SH-SY5Y (cell line): ENCODE results near the gene NOC2L.

Experiments
- GATA2 ChIP-seq: IDR thresholded peaks from 2 replicates; pipeline ENCODE4 v1.6.1; 2011; ENCODE audit warnings: mild to moderate bottlenecking, low read depth, low read length
- GATA3 ChIP-seq: IDR thresholded peaks from 2 replicates; pipeline ENCODE4 v1.6.1; 2011; ENCODE audit warnings: low read depth, mild to moderate bottlenecking, low read length, moderate library complexity

NOC2L gene

DNA sequence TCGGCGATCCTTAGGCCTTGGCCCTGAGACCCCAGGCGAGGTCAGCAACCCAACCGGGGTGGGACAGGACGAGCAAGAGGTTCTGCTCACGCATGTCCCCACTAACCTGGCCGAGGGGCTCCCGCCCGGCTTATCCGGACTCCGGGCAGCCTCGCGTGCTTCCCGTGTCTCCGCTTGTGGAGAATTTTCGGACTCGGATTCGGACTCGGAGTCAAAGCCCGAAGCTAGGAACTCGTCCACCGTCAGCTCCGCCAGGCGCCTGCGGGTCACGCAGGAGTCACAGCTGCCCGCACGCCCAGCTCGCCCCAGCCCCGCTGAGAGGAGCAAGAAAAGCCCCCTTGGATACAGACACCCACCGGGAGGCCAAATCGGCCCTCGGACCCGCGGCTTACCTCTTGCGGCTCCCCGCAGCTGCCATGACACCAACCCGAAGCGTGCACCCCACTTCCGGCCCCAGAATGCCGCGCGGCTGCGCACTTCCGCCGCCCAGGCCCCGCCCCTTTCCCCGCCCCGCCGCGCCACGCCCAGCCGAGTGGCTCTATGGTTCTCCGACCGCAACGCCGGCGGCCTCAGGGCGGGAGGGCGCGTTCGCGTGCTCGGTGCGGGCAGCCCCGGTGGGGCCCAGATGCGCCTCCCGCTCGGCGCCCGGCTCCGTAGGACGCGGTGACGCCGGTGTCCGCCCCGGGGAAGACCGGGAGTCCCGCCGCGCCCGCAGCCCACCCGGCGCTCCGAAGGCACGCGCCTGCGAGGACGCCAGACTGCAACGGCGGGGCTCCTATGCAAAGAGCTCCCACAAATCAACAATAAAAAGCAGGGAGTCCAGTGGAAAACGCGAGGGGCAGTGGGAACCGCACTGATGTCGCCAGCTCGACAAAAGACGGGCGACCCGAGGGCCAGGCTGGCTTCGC lies at the start of gene NOC2L:
TSS of gene NOC2L (minus strand) at position 434 of the 908 bp plus-strand sequence. CDS start at position 418, 16 bp downstream.
- no peak for TF ChIP-seq GATA2
- no peak for TF ChIP-seq GATA3

DNA sequence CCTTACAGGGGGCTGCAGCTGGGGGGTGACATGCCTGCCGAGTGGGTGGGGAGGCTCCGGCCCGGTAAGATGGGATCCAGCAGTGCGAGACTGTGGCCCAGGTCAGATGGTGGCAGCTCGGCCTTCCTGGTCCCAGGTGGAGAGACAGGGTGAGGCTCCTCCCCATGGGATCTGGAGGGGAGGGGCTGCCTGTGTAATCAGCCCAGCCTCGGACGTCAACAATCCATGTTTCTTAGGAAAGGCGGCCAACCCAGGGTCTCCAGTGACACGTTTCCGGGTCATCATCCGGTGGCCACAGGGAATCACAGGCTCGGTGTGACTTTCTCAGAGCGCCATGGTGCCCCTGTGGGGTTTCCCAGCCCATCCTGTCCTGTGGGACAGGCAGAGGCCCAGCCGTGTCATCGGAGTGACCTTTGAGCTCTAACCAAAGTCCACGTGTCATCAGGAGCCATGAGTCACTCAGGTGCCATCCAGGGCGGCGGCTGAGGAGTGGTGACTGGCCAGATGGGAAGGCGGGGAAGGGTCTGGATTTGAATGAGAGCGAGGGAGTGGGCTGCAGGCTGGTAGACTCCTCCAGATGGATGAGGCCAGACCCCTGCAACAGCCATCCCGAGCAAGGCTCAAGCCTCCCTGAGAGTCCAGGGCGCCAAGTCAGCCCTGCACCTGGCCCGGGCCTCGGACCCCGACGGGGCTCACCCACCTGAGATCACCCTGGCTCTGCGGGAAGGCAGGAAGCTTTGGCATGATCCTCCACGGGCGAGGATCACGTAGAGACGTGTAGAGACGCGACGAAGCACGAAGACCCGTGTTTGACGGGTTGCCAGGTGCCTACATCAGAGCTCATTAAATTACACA lies 47.5 kb upstream of the NOC2L start:
- TF ChIP-seq GATA2 (no peak), GATA3 (no peak)

DNA sequence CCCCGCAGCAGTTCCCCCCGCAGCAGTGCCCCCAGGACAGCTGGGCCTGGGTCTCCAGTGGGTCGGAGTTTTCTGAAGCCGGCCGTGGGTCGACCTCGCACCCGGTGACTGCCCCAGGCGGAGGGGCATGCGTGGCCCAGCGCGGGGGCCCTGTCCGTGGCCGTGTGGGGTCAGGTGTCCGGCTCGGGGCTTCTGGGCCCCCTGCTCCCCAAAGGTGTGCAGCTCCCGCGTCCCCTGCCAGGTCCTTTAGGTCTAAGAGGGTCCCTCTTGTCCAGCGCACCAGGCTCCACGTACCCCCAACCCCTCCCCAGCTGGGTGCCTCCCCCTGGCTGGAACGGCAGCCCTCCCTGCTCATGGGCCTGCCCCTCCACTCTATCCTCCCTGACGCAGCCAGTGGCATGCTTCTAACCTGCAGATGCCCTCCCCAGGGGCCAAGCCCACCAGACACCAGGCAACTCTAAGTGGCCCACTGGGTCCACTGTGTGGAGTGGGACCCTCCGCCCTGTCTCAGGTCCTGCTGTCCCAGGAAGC lies 46.8 kb upstream of the NOC2L start:
- TF ChIP-seq GATA3 (no peak), GATA2 (no peak)

DNA sequence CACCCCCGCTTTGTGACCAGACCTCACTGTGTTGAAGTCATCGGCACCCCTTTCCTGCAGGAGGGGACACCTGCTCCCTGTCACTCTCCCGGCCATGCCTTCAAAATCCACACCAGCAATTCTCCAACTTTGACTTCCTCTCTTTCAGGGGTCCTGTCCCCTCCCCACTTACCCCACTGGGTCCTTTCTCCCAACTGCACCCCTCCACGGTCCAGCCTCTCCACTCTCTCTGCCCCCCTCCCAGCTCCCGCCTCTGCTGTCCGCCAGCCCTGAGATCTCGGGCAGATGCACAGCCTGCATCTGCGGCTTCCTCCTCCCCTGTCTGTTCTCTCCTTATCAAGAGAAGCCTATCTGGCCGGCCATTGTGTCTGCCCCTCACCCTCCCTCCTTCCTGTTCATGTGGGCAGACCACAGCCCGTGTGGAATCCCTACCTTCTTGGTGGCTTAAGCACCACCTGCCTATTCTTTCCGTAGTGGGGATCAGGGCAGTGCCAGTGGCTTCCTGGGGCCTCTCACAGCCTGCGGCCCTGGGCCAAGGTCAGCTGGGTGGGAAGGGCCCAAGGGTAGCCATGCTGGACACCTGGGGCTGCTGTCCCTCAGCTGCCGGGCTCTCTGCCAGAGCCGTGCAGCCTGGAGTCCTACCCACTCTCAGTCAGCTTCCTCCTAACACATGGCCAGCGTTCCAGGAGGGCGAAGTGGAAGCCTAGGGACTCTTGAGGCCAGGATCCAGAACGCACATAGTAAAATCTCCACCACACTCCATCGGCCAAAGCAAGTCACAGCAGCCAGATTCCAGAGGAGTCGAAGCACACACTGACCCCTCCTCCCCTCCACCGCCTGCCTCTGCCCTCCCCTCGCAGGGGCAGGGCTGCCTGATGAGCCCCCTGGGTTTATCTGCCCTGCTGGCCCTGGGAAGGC lies 46.0 kb upstream of the NOC2L start:
- peak; percentile 89 for TF ChIP-seq GATA2
- no peak for TF ChIP-seq GATA3

DNA sequence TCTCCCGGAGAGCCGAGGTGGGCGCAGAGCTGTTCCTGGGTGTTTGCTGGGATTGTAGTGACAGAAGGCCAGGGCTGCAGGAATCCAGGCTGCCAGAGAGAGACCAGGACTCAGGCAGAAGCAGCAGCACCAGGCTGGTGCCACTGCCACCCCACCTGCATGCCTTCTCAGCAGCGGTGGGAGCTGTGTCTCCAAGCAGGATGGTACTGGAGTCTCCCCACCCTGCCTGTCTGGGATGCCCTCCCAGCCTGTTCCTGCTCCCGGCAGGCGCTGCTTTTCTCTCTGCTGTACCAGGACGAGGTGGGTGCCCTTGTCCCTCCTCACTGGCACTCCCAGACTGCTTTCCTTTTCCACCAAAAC lies 45.3 kb upstream of the NOC2L start:
- TF ChIP-seq GATA2 (no peak), GATA3 (no peak)

DNA sequence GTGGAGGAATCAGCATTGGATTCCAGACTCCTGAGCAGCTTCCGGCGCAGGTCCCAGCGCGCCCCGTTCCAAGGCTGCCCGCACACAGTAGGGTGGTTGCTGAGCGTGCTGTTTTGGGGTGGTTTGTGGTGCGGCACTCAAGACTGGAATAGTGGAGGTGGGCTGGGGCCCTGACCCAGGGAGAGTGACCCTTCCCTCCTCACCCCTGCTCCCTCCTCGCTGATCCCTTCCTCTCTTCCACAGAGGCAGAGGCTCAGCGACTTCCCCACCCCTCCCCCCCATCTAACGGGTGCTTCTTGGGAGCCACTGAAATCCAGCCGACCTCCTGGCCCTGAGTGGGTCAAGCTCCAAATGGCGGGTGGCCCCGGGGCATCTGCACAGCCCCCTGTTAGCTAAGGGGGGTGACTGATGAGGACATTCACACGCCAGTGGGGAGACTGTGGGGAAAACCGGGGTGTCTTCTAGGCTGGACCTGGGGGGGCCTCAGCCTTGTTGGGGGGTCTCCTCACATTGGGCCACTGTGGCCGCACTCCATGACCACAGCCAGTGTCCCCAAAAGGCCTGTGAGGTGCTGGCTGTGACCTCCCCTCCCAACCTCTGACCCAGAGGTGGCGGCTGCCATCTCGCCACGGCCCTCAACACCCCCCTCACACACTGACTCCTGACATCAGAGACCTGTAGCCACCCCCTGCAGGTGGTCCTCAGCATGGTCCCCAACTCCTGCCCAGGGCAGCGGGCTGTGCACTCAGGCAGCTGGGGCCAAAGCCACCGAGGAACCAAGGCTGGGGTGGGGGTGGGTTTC lies 44.8 kb upstream of the NOC2L start:
- TF ChIP-seq GATA3 = no peak
- TF ChIP-seq GATA2 = no peak

DNA sequence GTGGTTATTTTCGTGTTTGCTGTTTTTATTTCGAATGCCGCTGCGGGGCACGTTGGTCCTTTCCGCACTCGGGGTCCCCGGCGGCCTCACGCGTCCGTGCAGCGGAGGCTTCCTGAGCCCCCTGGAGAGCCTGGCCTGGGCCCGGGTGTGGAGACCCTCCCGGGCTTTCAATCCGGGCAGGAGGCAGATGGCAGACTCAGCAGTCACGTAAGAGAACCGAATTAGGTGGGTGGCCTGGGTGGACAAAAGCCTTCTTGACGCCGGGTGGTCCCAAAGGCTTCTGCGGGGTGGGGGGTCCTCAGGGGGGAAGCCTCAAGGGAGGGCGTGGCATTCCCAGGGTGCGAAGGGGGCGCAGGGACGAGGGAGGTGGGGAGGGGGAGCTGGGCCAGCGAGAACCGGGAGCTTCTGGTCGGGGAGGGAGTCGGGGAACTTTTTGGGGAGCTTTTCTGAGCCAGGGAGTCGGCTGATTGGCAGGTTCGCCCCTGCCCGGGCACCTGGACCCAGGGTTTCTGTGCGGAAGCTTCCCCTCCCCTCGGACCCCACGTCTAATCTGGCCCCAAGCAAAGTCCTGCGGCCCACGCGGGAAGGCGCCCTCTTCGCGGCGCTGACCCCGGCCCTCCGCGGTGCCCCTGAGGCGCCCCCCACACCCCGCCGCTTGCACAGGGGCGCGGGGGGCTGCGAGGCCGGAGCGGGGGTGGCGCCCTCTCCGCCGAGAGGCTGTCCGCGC lies 42.2 kb upstream of the NOC2L start:
- TF ChIP-seq GATA2 = no peak
- no peak for TF ChIP-seq GATA3

DNA sequence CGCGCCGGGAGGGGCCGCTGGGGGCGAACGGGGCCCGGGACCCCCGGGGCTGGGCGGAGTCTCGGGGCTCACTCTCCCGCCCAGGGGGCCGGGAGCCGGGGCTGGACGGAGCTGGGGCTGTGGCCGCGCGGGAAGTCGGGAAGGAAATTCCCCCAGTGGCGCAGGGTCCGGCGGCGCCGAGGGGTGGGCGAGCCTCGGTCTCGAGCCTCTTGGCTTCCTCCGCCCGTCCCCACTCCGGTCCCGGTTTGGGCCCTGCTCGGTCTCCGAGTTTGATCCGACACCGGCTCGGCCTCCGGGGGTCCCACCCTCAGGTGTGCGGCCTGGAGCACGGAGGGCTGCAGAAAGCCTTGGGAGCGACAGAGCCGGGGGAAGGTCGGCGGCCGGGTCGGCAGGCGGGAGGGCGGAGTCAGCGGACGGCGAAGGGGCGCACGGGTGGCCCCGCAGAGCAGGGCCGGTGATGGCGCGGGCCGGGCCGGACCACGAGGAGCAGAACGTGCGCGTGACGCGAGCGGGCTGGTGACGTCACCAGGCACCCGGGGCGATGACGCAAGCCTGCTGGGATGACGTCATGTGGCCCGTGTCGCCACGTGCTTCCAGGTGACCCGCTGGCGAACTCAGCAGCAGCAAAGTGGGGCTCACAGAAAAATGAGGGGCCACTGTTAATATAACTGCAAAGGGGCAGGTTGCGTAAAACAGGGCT lies 41.5 kb upstream of the NOC2L start:
- TF ChIP-seq GATA3 (no peak), GATA2 (no peak)

DNA sequence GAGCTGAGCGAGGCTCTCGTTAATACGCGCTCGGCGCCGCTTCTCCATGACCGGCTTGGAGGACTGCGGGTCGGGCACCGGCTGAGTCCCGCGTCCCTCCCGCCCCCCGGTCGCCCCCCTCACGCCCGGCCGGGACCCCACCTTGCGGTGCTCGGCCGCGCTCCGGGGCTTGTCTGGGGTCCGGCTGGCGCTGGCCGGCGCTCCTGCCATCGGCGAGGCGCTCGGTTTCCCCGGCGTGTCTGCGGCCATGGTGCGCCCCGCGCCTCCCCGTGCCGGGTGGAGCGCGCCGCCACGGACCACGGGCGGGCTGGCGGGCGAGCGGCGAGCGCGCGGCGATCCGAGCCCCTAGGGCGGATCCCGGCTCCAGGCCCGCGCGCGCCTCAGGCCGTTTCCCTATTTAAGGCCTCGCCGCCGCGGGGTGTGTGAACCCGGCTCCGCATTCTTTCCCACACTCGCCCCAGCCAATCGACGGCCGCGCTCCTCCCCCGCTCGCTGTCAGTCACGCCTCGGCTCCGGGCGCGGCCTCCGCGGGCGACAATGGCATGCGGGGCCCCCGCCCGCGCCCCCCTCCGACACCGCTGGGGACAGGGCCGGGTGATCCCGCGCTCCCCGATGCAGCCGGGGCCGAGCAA lies 40.8 kb upstream of the NOC2L start, which contains the start of gene HES4:
TSS of gene HES4 (minus strand) at position 373 of the 632 bp plus-strand sequence. CDS start at position 249, 124 bp downstream.
- TF ChIP-seq GATA3 = no peak
- TF ChIP-seq GATA2 = no peak

DNA sequence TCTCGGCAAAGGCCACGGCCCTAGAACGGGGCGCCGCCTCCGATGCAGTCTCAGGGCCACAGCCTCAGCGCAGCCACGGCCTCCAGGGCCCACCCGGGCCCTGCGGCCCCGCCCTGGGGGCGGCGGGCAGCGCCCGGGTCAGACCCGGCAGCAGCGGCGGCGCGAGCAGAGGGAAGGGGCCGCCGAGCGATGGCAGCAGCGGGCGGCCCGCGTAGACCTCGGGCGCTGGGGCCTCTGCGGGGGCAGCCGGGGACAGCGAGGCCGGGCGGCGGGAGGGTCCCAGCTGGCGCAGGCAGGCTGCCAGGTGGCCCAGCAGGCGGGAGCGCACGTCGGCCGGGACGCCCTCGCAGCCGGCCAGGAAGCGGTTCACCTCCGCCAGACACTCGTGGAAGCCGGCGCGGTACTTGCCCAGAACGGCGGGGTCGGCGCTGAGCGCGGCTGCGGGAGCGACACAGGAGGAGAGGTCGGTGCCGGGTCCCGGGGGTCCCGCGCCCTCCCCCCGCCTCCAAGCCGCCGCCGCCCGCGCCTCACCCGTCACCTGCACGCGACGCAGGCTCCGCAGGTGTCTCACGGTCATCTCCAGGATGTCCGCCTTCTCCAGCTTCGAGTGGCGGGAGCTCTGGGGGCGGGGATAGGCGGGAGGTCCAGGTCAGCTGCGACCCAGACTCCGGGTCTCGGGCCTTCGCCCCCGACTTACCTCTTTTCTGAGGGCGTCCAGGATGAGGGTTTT lies 40.1 kb upstream of the NOC2L start:
- TF ChIP-seq GATA3 (no peak), GATA2 (no peak)

DNA sequence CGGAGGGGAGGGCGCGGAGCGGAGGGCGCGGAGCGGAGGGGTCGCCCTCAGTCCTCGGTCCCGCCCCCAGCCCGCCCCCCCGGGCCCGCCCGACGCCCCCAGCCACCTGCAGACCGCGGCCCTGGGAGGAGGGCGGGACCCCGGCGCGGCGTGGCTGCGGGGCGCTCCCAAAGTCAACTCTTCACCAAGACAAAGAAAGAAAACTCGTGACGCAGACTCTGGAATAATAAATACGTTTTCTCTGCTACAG lies 39.6 kb upstream of the NOC2L start:
- TF ChIP-seq GATA2 (no peak), GATA3 (no peak)
